OCI-LY1 (cell line): ENCODE results near the gene GSX2.

Source experiments
- EZH2 ChIP-seq: fragments of 200-600 bp; sonication (generic), shearing (Covaris generic); IDR thresholded peaks from 2 replicates; pipeline ENCODE4 v1.8.0; 2017; ENCODE audit warnings: borderline replicate concordance, mixed run types, mild to moderate bottlenecking, antibody characterized with exemption, low read length, moderate library complexity, mixed read lengths
- TF ChIP-seq, protein P1 (sequence below): fragments of 200-600 bp; sonication (generic), shearing (Covaris generic); IDR thresholded peaks from 2 replicates; pipeline ENCODE4 v1.5.1; 2017; ENCODE audit warnings: mild to moderate bottlenecking, antibody characterized with exemption, low read length, moderate library complexity, mixed read lengths

DNA sequence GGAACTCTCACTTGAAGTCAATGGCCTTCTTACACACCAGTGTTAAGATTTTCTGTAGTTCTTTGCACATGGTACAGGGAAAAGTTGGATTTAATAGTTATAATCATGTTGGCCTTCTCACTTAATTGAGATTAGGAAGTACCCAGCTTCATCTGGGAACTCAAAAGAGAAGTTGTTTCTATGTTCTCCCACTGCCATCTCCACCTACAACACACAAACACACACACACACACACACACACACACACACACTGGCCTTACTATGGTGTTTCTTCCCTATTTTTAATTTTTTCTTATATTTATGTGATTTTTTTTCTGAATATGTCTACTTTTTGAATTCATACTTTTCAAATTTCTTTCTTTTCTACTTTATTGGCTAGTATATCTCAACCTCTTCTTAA is 25.6 kb upstream of the GSX2 start:
- TF ChIP-seq, protein P1, sequence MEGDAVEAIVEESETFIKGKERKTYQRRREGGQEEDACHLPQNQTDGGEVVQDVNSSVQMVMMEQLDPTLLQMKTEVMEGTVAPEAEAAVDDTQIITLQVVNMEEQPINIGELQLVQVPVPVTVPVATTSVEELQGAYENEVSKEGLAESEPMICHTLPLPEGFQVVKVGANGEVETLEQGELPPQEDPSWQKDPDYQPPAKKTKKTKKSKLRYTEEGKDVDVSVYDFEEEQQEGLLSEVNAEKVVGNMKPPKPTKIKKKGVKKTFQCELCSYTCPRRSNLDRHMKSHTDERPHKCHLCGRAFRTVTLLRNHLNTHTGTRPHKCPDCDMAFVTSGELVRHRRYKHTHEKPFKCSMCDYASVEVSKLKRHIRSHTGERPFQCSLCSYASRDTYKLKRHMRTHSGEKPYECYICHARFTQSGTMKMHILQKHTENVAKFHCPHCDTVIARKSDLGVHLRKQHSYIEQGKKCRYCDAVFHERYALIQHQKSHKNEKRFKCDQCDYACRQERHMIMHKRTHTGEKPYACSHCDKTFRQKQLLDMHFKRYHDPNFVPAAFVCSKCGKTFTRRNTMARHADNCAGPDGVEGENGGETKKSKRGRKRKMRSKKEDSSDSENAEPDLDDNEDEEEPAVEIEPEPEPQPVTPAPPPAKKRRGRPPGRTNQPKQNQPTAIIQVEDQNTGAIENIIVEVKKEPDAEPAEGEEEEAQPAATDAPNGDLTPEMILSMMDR, result no peak
- no peak for TF ChIP-seq EZH2
